ENCODE measurements around the gene ARL5C.

Gene ARL5C

DNA sequence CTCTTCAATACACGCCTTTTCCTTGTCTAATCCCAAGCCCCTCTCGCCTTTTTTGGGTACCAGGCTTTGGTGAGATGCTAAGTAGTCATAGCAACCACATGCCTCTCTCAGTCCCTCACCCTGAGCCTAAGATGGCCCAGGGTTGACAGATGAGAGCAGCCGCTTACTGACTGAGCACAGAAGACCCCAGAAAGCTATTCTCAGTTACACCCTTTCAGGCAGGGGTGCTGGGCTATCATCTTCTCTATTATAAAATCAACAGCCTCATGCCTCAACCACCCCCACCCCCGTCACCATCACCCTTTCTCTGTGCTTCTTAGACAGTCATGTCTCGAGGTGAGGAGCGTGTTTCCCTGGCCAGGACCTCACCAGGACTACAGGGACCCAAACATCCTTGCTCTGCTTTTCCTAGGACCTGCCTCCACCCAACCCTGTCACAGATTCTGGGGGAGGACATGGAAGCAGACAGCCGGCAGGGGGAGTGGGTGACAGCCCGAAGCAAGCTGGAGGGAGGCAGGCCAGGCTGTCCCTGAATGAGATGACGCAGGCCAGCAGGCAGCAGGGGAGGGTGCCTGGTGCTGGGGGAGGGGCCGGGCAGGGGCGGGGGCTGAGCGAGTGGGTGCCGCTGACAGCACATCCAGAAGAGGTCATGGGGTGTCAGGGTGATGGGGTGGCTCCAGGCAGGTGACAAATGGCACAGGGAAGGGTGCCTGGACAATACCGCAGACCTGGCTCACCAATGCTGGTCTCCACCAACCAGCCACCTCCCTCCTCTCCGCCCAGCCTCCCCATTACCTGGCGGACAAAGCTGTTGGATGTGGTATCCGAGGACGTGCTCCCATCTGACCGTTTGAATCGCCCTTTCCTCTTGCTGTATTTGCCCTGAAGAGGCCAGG is 28.4 kb upstream of the ARL5C start:
- DNase-seq (ENCODE audit: low read depth in 1 of 2, low spot score in 1 of 2), result no peak

DNA sequence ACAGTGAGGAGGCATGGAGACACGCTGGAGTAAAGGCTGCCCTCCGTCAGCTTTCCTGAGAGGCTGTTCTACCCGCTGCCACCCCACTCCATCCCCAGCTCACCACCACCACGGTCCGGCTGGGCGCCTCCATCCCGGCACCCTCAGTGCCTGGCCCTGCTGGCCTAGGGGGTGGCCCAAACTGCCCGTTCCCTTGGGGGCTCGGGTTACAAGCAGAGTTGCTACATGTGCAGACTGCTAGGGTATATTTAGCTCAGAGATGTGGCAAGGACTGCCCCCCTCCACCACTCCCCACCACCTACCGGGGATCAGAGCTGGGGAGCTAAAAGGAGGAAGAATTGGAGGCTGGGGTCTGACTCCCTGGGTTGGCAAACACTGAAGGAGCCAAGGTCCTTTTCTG is 27.4 kb upstream of the ARL5C start:
- DNase-seq (ENCODE audit: low read depth in 1 of 2, low spot score in 1 of 2), result no peak

DNA sequence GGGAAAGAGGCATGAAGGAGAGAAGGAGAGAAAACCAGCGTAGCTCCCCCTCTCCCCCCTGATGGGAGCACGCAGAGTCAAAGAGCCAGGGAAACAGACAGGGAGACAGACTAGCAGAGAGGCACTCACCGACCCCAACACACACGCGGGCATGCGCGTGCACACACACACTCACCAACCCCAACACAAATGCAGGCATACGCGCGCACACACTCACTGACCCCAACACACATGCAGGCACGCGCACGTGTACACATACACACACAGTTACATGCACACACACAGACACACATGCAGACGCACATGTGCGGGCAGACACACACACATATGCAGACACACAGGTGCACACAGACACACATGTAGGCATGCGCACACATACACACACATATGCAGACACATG is 26.9 kb upstream of the ARL5C start:
- DNase-seq (ENCODE audit: low read depth in 1 of 2, low spot score in 1 of 2), result no peak

DNA sequence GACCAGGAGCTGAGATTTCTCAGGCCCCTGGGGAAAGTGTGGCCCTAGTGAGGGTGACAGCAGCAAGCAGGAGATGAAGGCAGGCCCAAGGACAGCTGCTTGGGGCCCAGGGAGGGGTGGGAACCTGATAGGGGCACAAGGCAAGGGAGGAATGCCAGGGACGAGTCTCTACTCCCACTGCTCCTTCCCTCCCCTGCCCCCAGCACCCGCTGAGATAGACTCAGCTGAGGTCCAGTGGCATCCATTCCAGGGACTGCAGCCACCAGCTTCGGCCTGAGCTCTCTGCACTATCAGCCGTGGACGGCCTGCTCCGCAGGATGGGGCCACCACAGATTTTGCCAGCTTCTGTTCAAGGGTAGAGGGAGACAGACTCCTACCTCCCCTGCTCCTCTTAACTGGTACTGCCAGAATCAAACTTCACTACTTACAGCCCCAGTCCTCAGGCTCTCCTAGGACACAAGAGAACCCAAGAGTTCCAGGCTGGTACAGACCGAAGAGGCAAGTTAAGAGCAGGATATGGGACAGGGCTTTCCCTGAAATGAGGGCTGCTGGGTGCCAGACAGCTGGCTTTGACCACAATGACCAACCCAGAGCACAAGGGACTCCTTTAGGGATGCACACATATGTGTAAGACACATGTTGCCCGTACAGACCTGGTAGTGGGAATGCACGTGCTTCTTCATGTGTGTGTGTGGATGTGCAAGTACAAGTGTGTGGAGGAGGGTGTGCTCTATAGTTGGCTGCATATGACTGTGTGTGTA is 26.0 kb upstream of the ARL5C start:
- no peak for DNase-seq (ENCODE audit: low read depth in 1 of 2, low spot score in 1 of 2)

DNA sequence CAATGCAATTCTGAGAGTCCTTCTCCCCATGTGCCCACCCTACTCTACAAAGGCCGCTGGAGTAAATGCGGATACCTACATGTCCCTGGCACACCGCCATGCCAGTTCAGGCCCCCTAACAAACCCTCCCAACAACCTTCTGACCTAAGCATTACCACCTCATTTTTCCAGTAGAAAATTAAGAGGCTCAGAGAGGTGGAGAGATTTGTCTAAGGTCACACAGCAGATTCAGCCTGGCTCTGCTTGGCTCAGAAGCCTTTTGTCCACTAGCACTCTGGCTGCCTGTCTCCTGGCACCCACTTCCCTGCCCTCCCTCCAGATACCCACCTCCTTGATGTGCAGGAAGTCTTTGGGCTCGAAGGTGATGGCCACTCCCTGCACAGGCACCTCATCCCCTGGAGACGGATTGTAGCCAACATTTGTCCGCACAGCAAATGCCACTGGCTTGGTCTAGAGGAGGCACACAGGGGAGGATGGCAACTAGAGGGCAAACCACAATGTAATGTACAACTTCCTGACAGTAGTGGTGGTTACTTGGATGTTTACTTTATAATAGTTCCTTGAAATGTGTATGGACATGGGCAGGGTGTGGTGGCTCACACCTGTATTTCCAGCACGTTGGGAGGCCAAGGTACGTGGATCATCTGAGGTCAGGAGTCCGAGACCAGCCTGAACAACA is 21.3 kb upstream of the ARL5C start:
- no peak for DNase-seq (ENCODE audit: low read depth in 1 of 2, low spot score in 1 of 2)

DNA sequence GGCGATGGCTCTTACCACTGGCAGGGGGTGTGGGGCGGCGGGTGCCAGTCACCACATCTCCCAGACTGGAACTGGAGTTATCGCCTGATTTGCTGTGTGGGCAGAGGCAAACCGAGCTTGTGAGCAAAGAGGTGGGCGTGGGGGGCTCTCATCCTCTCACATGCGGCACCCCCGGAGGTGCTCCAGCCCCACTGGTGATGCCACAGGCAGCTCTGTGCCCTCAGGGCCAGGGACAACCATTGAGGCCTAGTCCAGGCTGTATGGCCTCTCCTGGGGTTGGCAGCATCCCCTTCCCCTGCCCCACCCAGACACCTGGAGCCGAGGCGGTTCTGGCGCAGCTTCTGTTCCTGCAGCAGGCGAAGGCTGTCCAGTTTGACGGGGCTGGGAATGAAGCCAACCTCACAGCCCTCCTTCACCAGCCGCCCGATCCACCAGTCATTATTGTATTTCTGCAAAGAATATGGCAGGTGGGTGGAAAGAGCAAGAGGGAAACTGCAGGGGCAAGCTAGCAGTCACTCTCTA is 20.6 kb upstream of the ARL5C start:
- DNase-seq (ENCODE audit: low read depth in 1 of 2, low spot score in 1 of 2), result no peak

DNA sequence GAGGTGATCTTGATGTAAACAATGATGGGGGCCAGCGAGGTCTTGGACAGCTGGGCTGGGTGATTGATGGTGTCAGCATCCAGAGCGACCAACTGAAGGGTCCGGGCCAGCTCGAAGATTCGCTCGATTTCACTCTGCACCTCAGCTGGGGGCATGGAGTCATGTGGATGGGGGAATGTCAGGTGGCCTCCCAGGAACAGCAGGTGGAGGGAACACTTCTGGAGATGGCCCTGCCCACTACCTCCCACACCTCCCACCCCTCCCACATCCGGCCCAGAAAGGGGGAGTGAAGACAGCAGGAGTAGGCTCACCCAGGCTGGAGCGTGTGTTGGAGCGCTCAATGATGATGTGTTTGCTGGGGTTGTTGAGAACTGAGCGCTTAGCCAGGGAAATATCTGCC is 17.8 kb upstream of the ARL5C start:
- no peak for DNase-seq (ENCODE audit: low read depth in 1 of 2, low spot score in 1 of 2)

DNA sequence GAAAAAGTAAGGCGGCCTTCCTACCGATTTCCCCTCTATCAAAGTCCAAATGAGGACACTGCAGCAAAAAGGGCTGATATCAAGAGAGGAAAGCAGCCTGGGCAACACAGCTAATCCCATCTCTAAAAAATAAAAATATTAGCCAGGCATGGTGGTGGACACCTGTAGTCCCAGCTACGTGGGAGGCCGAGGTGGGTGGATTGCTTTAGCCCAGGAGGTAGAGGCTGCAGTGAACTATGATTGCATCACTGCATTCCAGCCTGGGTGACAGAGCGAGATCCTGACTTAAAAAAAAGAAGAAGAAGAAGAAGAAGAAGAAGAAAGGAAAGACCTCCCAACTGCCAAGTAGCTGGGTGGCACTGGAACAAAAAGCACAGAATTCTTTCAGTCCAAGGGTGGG is 17.1 kb upstream of the ARL5C start:
- DNase-seq (ENCODE audit: low read depth in 1 of 2, low spot score in 1 of 2), result no peak

DNA sequence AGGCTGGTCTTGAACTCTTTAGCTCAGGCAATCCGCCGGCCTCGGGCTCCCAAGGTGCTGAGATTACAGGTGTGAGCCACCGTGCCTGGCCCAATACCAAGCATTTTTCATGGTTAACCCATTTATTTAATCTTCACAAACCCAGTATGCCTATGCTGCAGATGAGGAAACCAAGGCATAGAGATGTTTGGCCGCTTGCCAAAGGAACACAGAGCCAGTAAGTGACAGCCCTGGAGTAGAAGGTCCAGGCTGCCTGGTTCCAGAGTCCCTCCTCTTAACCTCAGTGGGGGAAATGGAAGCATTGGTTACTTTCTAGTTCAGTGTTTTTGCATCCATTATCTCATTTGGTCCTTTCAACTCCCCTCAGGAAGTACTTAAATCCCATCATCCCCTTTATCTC is 15.3 kb upstream of the ARL5C start:
- DNase-seq (ENCODE audit: low read depth in 1 of 2, low spot score in 1 of 2), result no peak

DNA sequence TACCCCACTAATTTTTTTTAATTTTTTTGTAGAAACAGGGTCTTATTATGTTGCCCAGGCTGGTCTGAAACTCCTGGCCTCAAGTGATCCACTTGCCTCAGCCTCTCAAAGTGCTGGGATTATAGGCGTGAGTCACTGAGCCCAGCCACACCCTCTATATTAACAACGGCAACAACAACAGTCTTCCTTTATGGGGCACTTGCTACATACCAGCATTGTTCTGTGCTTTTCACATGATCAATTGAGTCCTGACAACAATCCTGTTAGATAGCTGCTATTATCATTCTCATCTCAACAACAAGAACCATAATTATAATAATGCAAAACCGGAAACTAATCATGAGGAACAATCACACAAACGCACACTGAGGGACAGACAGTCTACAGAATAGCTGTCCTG is 12.6 kb upstream of the ARL5C start:
- no peak for DNase-seq (ENCODE audit: low read depth in 1 of 2, low spot score in 1 of 2)

DNA sequence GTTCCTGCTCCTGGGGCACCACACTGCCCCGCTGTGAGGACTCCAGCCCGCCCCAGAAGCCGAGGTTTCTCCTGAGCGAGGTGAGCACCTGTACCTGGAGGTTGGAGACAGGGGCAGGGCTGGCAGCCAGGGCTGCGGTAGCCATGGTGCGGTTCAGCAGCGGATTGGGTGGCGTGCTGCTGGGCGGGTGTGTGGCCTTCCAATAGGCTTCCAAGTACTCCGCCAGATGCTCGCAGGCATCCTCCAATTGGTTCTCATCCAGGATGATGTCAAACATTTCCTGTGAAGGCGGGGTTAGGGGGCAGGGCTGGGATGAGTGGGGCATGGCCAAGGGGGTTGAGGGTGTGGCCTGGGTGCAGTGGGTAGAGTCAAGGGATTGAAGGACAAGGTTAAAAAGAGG is 11.3 kb upstream of the ARL5C start:
- no peak for DNase-seq (ENCODE audit: low read depth in 1 of 2, low spot score in 1 of 2)

DNA sequence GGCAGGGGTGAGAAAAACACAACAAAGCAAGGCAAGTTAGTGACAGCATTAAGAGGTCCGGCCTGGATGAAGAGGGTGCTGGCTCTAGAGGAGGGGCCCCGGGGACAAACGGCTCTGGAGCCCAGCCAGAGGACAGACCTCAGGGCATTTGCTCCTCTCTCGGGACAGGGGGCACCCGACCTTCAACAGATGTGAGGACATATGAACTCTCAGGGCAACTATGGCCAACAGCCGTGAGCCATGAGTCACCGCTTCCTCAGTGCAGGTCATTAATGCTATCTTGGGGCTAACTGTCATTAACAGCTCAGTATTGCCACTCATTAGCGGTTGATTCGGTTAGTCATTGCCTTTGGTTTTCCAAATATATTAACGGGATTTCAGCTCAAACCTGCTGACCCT is 9.7 kb upstream of the ARL5C start:
- DNase-seq (ENCODE audit: low read depth in 1 of 2, low spot score in 1 of 2), result no peak

DNA sequence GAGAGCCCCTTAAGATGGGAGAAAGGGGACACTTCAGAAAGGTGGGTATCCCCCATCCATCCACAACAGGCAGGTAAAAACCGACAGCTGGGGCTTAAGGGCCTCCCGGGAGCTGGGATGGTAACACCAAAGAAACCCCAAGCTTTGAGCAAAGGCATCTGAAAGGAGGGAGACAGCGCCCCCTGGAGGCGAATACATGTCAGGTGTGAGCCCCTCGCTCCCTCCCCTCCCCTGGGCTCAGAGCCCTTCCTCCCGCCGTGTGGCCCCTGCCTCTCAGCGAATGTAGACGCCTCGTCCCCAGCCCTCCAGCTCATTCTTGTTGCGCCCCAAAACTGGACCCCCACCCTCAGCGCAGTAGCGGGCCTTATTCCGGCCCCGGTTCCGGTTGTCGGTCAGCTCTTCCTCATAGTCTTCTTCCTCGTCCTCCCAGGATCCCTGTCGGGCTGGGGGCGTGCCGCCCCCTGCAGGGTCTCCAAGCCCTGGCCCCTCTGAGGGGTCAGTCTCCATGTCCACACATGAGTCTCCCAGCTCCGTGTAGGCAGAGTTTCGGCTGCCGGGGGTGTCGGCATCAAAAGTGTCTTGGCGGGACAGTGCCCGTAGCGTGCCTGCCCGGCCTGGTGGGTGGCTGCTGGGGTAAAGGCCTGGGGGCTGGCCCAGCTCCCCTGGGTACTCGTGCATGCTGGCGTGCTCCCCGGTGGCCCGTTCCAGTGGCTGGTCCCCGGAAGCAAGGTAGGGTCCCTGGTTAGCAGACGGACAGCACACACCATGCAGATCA is 9.1 kb upstream of the ARL5C start:
- DNase-seq (ENCODE audit: low read depth in 1 of 2, low spot score in 1 of 2), result peak; percentile 65 to 66

DNA sequence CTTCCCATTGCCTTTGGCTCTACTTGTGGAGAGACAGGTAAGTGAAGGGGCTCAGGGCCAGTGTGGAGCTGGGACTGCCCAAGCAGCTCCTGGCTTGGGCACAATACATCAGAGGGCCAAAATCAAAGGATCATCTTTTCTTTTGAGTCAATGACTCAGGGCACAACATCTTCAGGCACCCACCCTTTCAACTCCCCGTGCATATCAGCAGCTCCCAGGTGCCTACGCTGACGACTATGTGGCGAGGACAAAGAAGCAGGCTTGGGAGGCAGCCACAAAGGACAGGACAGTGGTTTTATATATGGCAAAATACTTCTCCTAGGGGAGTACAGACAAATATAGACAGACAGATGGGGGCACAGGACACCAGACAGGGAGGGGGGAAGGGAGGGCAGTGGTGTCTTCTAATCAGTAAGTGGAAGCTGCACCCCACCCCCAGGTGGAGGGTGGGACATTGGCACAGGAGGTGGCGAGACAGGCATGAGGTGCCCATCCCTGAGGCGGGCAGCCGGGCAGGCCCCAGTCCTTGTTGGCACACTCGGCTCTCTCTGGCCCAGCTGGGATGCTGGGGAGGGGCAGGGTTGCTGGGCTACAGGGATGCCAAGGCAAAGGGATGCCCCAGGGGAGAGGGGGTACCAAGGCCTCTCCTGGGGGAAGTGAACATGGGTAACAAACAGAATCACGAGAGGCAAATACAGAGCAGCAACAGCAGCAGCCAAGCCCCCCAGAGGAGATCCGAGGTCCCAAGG is 7.7 kb upstream of the ARL5C start:
- no peak for DNase-seq (ENCODE audit: low read depth in 1 of 2, low spot score in 1 of 2)

DNA sequence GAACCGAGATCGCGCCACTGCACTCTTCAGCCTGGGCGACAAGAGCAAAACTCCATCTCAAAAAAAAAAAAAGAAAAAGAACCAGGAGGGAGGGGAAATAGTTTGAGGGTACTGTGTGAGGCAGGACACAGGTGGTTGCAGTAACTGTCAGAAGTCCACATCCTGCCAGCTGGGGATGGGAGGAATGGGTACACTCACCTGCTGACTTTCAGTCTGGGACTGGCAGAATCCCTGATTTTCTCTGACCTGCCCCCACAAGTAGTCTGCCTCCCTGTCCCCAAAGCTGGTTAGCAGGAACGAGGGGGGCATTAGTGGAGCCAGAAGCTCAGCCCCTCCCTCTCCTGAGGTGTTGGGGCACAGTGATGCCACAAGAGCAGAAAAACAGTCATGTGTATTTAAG is 7.1 kb upstream of the ARL5C start:
- no peak for DNase-seq (ENCODE audit: low read depth in 1 of 2, low spot score in 1 of 2)

DNA sequence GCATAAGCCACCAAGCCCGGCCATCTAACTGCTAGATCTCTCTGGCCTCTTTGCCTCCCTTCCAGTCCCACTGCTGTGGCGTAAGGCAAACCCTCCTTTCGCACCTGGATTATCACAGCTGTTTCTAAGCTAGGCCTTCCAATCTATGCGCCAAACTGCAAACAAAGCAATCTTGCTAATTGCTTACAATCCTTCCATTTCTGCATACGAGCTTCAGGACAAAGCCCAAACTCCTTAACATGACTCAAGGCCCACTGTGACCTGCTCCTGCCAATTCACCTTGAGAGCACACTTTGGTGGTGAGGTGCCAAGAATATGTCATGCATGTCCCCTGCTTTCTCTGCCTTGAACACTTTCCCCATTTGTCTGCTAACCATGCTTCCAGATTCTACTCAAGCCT is 6.0 kb upstream of the ARL5C start:
- DNase-seq (ENCODE audit: low read depth in 1 of 2, low spot score in 1 of 2), result no peak

DNA sequence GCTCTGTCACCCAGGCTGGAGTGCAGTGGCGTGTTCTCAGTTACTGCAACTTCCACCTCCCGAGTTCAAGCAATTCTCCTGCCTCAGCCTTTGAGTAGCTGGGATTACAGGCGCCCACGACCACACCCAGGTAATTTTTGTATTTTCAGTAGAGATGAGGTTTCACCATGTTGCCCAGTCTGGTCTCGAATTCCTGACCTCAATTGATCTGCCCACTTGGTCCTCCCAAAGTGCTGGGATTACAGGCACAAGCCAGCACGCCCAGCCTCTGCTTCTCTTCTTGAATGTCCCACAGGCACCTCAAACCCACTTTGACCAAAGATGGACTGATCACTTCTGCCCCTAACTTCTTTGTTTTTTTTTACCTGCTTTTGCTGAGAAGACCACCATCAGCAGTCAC is 4.6 kb upstream of the ARL5C start:
- DNase-seq (ENCODE audit: low read depth in 1 of 2, low spot score in 1 of 2), result no peak

DNA sequence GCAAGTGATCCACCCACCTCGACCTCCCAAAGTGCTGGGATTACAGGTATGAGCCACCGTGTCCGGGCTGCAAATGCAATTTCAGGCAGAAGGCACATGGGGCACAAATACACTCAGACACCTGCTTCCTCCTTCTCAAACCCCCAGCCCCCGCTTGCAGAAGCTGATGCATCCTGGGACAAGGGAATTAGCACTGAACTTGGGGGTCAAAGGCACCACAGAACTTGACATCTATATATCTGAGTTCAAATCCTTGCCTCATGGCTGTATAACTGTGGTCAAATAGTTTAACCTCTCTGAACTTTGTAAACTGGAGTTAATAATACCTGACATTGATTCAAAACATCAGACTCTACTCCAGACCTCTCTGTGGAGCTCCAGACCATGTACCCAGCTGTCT is 4.1 kb upstream of the ARL5C start:
- DNase-seq (ENCODE audit: low read depth in 1 of 2, low spot score in 1 of 2), result no peak

DNA sequence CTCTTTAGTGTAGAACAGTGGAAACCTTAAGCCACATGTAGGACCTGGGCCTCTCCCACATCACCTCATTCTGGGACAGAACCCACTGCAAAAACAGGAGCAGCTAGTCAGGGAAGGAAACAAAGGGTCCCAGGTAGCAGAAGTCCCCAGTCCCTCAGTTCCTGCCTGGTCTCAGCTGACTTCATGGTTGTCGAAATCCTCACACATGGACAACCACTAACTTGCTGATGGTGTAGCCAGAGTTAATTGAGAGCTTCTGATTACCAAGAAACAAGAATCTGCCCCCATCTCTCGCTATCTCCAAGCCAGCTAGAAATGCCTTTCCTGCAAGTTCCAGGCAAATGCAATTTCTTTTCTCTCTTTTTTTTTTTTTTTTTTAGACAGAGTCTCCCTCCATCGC is 3.6 kb upstream of the ARL5C start:
- DNase-seq (ENCODE audit: low read depth in 1 of 2, low spot score in 1 of 2), result no peak

DNA sequence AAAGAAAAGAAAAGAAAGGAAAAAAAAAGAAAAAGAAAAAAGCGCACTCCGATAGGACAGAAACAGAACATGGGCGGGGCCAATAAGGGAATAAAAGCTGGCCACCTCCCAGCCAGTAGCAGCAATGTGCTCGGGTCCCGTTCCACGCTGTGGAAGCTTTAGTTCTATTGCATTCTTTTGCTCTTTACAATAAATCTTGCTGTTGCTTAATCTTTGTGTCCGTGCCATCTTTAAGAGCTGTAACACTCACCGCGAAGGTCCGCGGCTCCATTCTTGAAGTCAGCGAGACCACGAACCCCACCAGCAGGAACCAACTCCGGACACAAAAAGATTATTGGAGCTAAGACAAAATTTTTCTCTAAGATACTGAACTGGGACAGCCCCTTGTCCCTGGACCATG is 3.1 kb upstream of the ARL5C start:
- DNase-seq (ENCODE audit: low read depth in 1 of 2, low spot score in 1 of 2), result no peak

Measured in activated CD4-positive, alpha-beta T cell treated with anti-CD3 and anti-CD28 coated beads, Interleukin-2, amount 50 U/mL, for 24 hours (primary cell).